GM18508 (cell line): ENCODE results near the gene ERC2.

Source experiments
- ATAC-seq: cut with Tn5 transposase; IDR thresholded peaks from one replicate; pipeline ENCODE4 v1.9.1; 2021; ENCODE audit warnings: moderate number of reproducible peaks; ENCODE audit not compliant: insufficient read depth, unreplicated experiment

The ERC2 gene

GRCh38 chr3:55906896-55907295 lies 561.4 kb downstream of the ERC2 start:
- no peak for ATAC-seq

GRCh38 chr3:55904716-55905115 lies 563.6 kb downstream of the ERC2 start:
- ATAC-seq = no peak

GRCh38 chr3:55903680-55904079 lies 564.6 kb downstream of the ERC2 start:
- no peak for ATAC-seq

GRCh38 chr3:55902221-55902900 lies 565.9 kb downstream of the ERC2 start:
- no peak for ATAC-seq

GRCh38 chr3:55899887-55900286 lies 568.4 kb downstream of the ERC2 start:
- no peak for ATAC-seq

- ATAC-seq = no peak
These were observed 570.6 kb downstream of the ERC2 start for GRCh38 chr3:55897573-55898224.

- ATAC-seq = no peak
These were observed 572.2 kb downstream of the ERC2 start for GRCh38 chr3:55895897-55896566.

- ATAC-seq = no peak
These were observed 573.7 kb downstream of the ERC2 start for GRCh38 chr3:55894605-55895004.

- ATAC-seq = no peak
These were observed 575.1 kb downstream of the ERC2 start for GRCh38 chr3:55893045-55893664.

GRCh38 chr3:55891106-55891505 lies 577.2 kb downstream of the ERC2 start:
- ATAC-seq = no peak

- no peak for ATAC-seq
These were observed 579.9 kb downstream of the ERC2 start for GRCh38 chr3:55888282-55888885.

GRCh38 chr3:55885721-55886120 lies 582.5 kb downstream of the ERC2 start:
- no peak for ATAC-seq

- no peak for ATAC-seq
These were observed 583.6 kb downstream of the ERC2 start for GRCh38 chr3:55884491-55885285.

GRCh38 chr3:55884066-55884465 lies 584.2 kb downstream of the ERC2 start:
- no peak for ATAC-seq

GRCh38 chr3:55882006-55882405 lies 586.3 kb downstream of the ERC2 start:
- no peak for ATAC-seq

GRCh38 chr3:55880357-55880756 lies 587.9 kb downstream of the ERC2 start:
- ATAC-seq = no peak

- no peak for ATAC-seq
These were observed 588.4 kb downstream of the ERC2 start for GRCh38 chr3:55879901-55880331.

GRCh38 chr3:55877703-55878102 lies 590.6 kb downstream of the ERC2 start:
- ATAC-seq = no peak

GRCh38 chr3:55876560-55876959 lies 591.7 kb downstream of the ERC2 start:
- no peak for ATAC-seq

- no peak for ATAC-seq
These were observed 593.2 kb downstream of the ERC2 start for GRCh38 chr3:55875113-55875512.
